HCT116 (cell line): Measurements from ENCODE around the gene EML3.

Experiments
- POLR2A ChIP-seq: IDR thresholded peaks from 2 replicates; pipeline ENCODE4 v1.7.0; 2011; ENCODE audit warnings: borderline replicate concordance; ENCODE audit not compliant: insufficient read depth, insufficient read length; ENCODE audit errors: extremely low read depth
- SRF ChIP-seq: IDR thresholded peaks from 2 replicates; pipeline ENCODE4 v1.6.1; 2012; ENCODE audit warnings: low read depth

GRCh38 chr11:62556875-62557631 lies 55.5 kb downstream of the EML3 start:
- TF ChIP-seq POLR2A (no peak), SRF (no peak)
